NT2/D1 (cell line): Measurements from ENCODE around the gene PTPN23.
"Not testable (repeated sequence)": the region's sequence is repeated elsewhere in the genome, so short reads cannot be mapped to it uniquely, and the experiment has no call there.

Experiments used
- SUZ12 ChIP-seq: IDR thresholded peaks from 2 replicates; pipeline ENCODE4 v1.6.1; 2011; ENCODE audit not compliant: insufficient read length, insufficient read depth; ENCODE audit errors: extremely low read depth
- YY1 ChIP-seq: IDR thresholded peaks from 2 replicates; pipeline ENCODE4 v1.6.1; 2011; ENCODE audit not compliant: insufficient read length, insufficient read depth
- ZNF274 ChIP-seq: IDR thresholded peaks from 2 replicates; pipeline ENCODE4 v1.6.1; 2011; ENCODE audit warnings: mild to moderate bottlenecking, low read depth, low read length

- not testable (repeated sequence) for TF ChIP-seq YY1, ZNF274, SUZ12
These were observed 78.8 kb downstream of the PTPN23 start for GRCh38 chr3:47459534-47460085.
